ENCODE measurements around the gene GPATCH8. TPM values are rescaled to one million over a fixed set of nuclear protein-coding genes. Genes with fewer than 3 reads are reported as not detected.

GPATCH8 gene
- total and polyA plus RNA-seq, 2 donors (not counting 3 experiments of a cell fraction or from before 2014, with no cell fraction given) = 14.6 to 35.3 TPM

- H3K27ac ChIP-seq (ENCODE audit: insufficient read depth, low read depth, low read length) = no peak overlapping the region
- BruUV-seq (replicated peaks) = no TSS peak
- no peak overlapping the region for H3K4me2 ChIP-seq (ENCODE audit: insufficient read depth, low read length)
- no peaks in the 10 kb centered on the region for H3K27me3 ChIP-seq (ENCODE audit: control insufficient read depth in 2 of 2, insufficient read depth in 2 of 2, low read length in 2 of 2)
- H2AFZ ChIP-seq (ENCODE audit: low read depth, low read length) = no peak overlapping the region
- no peaks in the 10 kb centered on the region for H3K9me1 ChIP-seq (replicated peaks; ENCODE audit: control insufficient read depth, extremely low read depth, insufficient read depth, low read length)
- no peak overlapping the region for H3K4me3 ChIP-seq (replicated peaks in 1 of 3; ENCODE audit: insufficient read depth in 1 of 3, low read depth in 1 of 3, low read length in 3 of 3)
- TF ChIP-seq POLR2AphosphoS5 (IDR thresholded peaks at IDR 0.05; ENCODE audit: insufficient read depth, low read depth, low read length) (no peak), EZH2 (IDR thresholded peaks at IDR 0.05; ENCODE audit: borderline replicate concordance, low read depth, low read length, severe bottlenecking) (no peak), POLR2A (IDR thresholded peaks at IDR 0.05; ENCODE audit: low read depth, low read length) (no peak), JUN (IDR thresholded peaks at IDR 0.05; ENCODE audit: borderline replicate concordance, insufficient read depth, insufficient read length, low read depth) (no peak), MYC (IDR thresholded peaks at IDR 0.05; ENCODE audit: low read depth, low read length) (no peak), CTCF (IDR thresholded peaks at IDR 0.05; ENCODE audit: extremely low read depth in 1 of 2, insufficient read depth in 1 of 2, low read depth in 1 of 2, low read length in 2 of 2) (no peak), MAX (IDR thresholded peaks at IDR 0.05; ENCODE audit: insufficient read depth, insufficient read length) (no peak), GATA2 (IDR thresholded peaks at IDR 0.05; ENCODE audit: insufficient read depth, insufficient read length, low read depth, low read length) (no peak), FOS (IDR thresholded peaks at IDR 0.05; ENCODE audit: borderline replicate concordance, insufficient read depth, low read length) (no peak)
- no peaks in the 10 kb centered on the region for H4K20me1 ChIP-seq (replicated peaks; ENCODE audit: control insufficient read depth, extremely low read depth, insufficient read depth, low read length)
- H3K79me2 ChIP-seq (ENCODE audit: control insufficient read depth, insufficient read depth, low read length) = no peaks in the 10 kb centered on the region
- POLR2A ChIA-PET = no interaction called here
- H3K9ac ChIP-seq (replicated peaks; ENCODE audit: extremely low read depth, insufficient read depth, low read length) = no peak overlapping the region
- H3K36me3 ChIP-seq (ENCODE audit: control insufficient read depth in 2 of 2, extremely low read depth in 1 of 2, insufficient read depth in 2 of 2, low read length in 2 of 2) = no peaks in the 10 kb centered on the region
- H3K4me1 ChIP-seq (ENCODE audit: control insufficient read depth, extremely low read depth, insufficient read depth, low read length) = no peaks in the 10 kb centered on the region
- DNase-seq (ENCODE audit: low read depth, low spot score) (no peak), FAIRE-seq (no peak)
- dilution Hi-C loops (cut with MboI; ENCODE audit: extremely low pct_ligation_motif_present, low sequenced_read_pairs) (no loop called here), intact Hi-C loops (cut with micrococcal nuclease) (no loop called here)
- no peaks in the 10 kb centered on the region for H3K9me3 ChIP-seq (replicated peaks; ENCODE audit: control insufficient read depth, insufficient read depth, low read length)
- CTCF ChIA-PET = no interaction called here
These were observed 52.1 kb downstream of the GPATCH8 start for GRCh38 chr17:44451016-44451627.

Measured in endothelial cell of umbilical vein (primary cell).